Measurements from ENCODE around the gene GATAD2A. TPM values are rescaled to one million over a fixed set of nuclear protein-coding genes. Genes with fewer than 3 reads are reported as not detected.

The GATAD2A gene
- total RNA-seq, 1 donor from 2014 or later, result 102 TPM

DNA sequence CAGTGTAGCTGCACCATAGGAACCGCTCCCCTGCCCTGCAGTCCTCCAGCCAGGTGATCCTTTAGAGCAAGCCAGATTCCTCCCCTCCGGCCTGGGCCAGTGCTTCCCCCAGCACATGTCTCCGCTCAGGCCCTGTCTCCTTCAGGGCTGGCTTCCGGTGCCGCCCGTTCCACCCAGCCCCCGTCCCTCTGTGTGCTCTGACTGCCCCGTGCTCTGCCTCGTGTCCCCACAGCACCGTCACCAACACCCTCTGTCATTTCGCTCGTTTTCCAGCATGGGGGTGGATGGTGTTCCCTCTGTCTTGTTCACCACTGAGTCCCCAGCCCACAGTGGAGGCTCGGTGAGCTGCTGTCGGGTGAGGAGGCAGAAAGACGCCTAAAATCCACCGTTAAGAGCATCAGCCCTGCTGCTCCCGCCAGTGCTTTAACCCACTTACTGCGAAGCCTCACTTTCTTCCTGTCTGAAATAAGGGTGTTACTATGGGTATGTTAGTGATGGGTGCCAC, 55.3 kb downstream of the GATAD2A start:
- H3K36me3 Mint-ChIP-seq, result peaks cover 12% of the 10 kb centered on the region
- peak overlapping the region; percentile 67 for H3K4me3 Mint-ChIP-seq
- no peaks in the 10 kb centered on the region for H3K27me3 Mint-ChIP-seq
- H3K27ac Mint-ChIP-seq, result peak overlapping the region; percentile 88
- DNase-seq (ENCODE audit: extremely low spot score, unreplicated experiment), result no peak
- TF ChIP-seq, protein P1, sequence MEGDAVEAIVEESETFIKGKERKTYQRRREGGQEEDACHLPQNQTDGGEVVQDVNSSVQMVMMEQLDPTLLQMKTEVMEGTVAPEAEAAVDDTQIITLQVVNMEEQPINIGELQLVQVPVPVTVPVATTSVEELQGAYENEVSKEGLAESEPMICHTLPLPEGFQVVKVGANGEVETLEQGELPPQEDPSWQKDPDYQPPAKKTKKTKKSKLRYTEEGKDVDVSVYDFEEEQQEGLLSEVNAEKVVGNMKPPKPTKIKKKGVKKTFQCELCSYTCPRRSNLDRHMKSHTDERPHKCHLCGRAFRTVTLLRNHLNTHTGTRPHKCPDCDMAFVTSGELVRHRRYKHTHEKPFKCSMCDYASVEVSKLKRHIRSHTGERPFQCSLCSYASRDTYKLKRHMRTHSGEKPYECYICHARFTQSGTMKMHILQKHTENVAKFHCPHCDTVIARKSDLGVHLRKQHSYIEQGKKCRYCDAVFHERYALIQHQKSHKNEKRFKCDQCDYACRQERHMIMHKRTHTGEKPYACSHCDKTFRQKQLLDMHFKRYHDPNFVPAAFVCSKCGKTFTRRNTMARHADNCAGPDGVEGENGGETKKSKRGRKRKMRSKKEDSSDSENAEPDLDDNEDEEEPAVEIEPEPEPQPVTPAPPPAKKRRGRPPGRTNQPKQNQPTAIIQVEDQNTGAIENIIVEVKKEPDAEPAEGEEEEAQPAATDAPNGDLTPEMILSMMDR (conservative IDR thresholded peaks at IDR 0.05), result no peak
- peaks cover 72% of the 10 kb centered on the region for H3K4me1 Mint-ChIP-seq (ENCODE audit: unreplicated experiment)
- no peaks in the 10 kb centered on the region for H3K9me3 Mint-ChIP-seq

DNA sequence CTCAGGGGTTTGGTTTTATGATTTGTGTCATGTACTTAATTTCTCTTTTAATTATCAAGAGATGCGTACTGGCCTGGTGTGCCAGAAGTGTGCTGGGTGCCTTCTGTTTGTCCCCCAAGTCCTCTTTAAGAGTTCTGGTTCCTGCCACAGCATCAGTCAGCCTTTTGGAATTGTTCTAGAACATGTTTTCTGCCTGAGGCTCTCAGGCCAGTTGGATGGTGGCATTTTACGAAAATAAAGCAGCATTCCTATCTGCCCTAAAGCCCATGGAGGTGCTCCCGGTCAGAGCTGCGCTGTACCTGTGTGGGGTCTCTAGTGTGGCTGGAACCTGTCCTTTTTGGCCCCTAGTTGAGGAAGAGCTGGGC, 55.8 kb downstream of the GATAD2A start:
- peaks cover 5% of the 10 kb centered on the region for H3K9me3 Mint-ChIP-seq
- H3K27me3 Mint-ChIP-seq, result no peaks in the 10 kb centered on the region
- peaks cover 16% of the 10 kb centered on the region for H3K36me3 Mint-ChIP-seq
- peak overlapping the region; percentile 67 for H3K4me3 Mint-ChIP-seq
- peaks cover 75% of the 10 kb centered on the region for H3K4me1 Mint-ChIP-seq (ENCODE audit: unreplicated experiment)
- peak overlapping the region; percentile 88 for H3K27ac Mint-ChIP-seq
- no peak for DNase-seq (ENCODE audit: extremely low spot score, unreplicated experiment)
- TF ChIP-seq, protein P1 (conservative IDR thresholded peaks at IDR 0.05), result no peak

DNA sequence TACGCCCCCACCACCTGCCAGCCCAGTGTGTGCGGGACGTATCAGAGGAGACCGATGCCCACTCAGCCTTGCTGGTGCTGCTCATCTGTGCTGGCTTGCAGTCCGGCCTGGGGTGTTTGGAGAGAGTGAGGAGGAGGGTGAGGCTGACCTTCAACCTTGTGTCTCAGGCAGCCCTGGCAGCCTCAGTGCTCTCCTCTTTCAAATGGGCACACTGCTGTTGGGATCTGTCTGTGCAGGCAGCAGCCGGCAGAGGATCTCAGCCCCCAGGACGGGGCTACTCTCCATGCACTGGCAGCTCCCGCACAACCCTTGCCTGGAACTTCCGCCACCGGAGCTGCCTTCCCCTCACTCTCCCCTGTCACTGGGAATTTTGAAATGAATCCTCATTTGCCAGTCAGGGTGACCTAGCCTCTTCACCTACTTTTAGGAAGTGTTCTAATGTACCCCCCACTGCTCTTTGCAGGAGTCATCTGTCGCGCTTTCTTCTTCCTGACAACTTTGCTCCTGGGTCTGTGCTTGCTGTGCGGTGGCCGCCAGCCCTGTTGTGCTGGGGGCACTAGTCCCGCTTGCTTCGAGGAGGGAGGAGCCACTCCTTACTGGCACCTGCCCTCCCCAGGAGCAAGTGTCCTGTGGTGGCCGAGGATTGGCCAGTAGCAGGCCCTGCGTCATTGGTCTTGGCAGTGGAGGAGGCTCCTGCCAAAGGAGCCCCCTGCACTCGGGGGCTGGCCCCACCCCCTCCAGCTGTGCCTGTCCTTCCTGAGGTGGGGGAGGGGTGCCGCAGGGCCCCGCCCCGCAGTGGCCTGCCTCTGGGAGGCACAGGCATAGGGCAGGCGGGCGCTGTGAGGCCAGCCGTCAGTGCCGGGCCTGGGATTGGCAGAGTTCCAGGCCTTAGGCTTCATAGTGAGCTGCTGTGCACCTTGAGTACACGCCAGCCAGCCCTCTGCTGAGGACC, 56.5 kb downstream of the GATAD2A start:
- H3K4me1 Mint-ChIP-seq (ENCODE audit: unreplicated experiment), result peaks cover 71% of the 10 kb centered on the region
- peak overlapping the region; percentile 71 for H3K4me3 Mint-ChIP-seq
- peak overlapping the region; percentile 95 for H3K27ac Mint-ChIP-seq
- DNase-seq (ENCODE audit: extremely low spot score, unreplicated experiment), result no peak
- H3K27me3 Mint-ChIP-seq, result no peaks in the 10 kb centered on the region
- peaks cover 23% of the 10 kb centered on the region for H3K36me3 Mint-ChIP-seq
- H3K9me3 Mint-ChIP-seq, result peaks cover 8% of the 10 kb centered on the region
- TF ChIP-seq, protein P1 (conservative IDR thresholded peaks at IDR 0.05), result no peak

DNA sequence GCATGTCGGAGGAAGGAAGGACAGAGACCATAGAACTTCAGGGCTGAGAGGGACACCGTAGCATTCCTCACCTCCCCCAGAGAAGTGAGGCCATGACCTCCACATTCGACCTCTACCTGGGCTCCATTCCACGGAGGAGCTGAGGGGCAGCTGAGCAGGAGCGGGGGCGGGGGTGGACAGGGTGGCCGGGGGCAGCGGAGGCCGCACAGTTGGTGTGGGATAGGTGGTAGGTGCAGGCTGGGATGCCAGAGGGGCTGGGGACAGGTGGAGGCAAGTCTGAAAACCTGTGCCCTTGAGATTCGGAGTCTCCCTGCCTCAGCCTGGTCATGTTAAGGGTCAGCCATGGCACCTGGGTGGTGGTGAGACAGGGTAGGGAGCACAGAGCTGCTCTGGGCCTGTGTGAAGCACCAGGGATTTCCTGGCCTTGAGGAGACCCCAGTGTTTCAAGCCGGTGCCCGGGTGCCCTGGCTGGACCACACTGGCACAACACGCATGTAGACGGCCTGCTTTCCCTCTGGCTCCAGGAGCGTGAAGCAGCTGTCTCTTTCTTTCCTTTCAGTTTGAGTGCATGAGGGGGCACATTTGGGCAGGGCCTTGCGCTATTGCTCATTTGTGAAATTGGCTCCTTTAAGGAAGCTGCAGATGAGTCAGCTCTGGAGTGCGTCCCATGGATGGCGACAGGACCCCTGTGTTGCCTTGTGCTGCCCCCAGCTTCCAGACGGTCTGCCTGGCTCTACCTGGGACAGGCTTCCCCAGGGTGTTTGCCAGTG, 58.1 kb downstream of the GATAD2A start:
- Mint-ChIP-seq H3K27ac (peak overlapping the region; percentile 95), H3K4me3 (peak overlapping the region; percentile 66), H3K4me1 (ENCODE audit: unreplicated experiment) (peaks cover 59% of the 10 kb centered on the region), H3K36me3 (peaks cover 38% of the 10 kb centered on the region), H3K9me3 (peaks cover 13% of the 10 kb centered on the region), H3K27me3 (no peaks in the 10 kb centered on the region)
- no peak for DNase-seq (ENCODE audit: extremely low spot score, unreplicated experiment)
- TF ChIP-seq, protein P1 (conservative IDR thresholded peaks at IDR 0.05), result no peak

DNA sequence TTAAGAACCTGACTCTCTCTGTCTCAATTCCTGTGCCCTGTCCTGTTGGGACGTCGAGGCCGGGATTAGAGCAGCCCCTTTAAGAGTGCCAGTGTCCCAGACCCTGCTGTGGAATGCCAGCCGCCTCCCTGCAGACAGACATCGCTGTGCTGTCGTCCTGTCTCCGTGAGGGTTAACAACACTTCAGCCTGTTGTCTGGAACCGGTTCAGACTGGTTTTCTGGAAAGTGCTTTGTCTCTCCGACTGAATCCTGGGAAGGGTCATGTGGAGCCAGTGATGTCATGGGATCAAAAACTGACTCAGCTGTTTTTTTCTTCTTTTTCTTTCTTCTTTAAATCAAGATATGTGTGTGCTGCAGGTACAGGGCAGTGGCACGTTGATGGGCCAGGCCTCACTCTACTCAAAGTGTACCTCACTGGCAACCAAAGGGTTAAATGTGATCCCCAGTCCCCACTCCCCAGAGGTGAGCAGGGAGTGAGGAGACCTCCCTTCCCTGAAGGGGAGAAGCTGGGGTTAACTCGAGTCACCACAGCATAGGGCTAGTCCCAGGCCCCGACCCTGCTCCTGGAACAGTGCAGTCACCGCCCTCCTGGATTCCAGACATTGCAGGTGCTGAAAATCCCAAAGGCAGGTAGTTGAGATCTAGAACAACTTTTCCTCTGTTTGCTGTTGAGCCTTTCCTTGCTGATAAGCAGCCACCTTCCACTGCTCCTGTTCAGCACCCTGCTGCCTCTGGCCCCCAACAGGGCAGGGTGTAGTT, 59.0 kb downstream of the GATAD2A start:
- no peak for DNase-seq (ENCODE audit: extremely low spot score, unreplicated experiment)
- Mint-ChIP-seq H3K27me3 (no peaks in the 10 kb centered on the region), H3K9me3 (peaks cover 16% of the 10 kb centered on the region), H3K36me3 (peaks cover 42% of the 10 kb centered on the region), H3K4me1 (ENCODE audit: unreplicated experiment) (peaks cover 52% of the 10 kb centered on the region), H3K27ac (peak overlapping the region; percentile 95), H3K4me3 (peak overlapping the region; percentile 53)
- TF ChIP-seq, protein P1 (conservative IDR thresholded peaks at IDR 0.05), result no peak

All from type B pancreatic cell (in vitro differentiated cells).